GM23248 (cell line): ENCODE data around the gene HOXA4.
A peak's percentile ranks its signal among the peaks of the same experiment; 100 is the strongest.

Experiments
- EZH2 ChIP-seq: fragments of 200-600 bp; sonication (generic); IDR thresholded peaks from 2 replicates; pipeline ENCODE4 v1.6.1; 2018; ENCODE audit warnings: antibody characterized with exemption, mild to moderate bottlenecking; ENCODE audit not compliant: insufficient read depth, poor library complexity, severe bottlenecking
- EZH2phosphoT487 ChIP-seq: fragments of 200-600 bp; sonication (generic); IDR thresholded peaks from 2 replicates; pipeline ENCODE4 v1.6.1; 2018; ENCODE audit warnings: antibody characterized with exemption, moderate library complexity, mild to moderate bottlenecking, low read depth; ENCODE audit not compliant: insufficient read depth

DNA sequence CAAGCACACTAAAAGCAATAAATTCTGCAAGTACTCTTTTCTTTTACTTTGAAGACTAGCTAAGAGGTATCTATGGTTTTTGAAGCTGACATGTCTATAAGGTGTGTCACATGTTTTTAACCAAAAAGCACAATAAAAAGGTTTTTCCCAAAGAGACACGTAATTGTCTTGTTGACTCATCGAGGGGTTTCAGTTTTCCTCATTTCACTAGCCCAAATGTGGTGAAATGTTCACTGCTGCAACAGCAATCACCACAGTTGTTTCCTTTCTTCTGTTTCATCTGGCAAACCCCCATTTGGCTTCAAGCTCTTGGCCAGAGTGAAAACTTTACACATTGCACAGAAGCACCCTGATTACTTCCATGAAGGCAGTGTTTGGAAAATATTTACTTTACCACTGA lies 3.8 kb upstream of the HOXA4 start:
- TF ChIP-seq EZH2phosphoT487 (0 out of 2 replicates have a peak, but pooled peaks have one; percentile 76), EZH2 (no peak)
